ENCODE measurements around the gene DHRS7C. TPM values are rescaled to one million over a fixed set of nuclear protein-coding genes. Genes with fewer than 3 reads are reported as not detected.
"Not testable (repeated sequence)": the region's sequence is repeated elsewhere in the genome, so short reads cannot be mapped to it uniquely, and the experiment has no call there.

The DHRS7C gene
- total and polyA plus RNA-seq, 2 donors (not counting 3 experiments of a cell fraction or from before 2014, with no cell fraction given) = not detected

DNA sequence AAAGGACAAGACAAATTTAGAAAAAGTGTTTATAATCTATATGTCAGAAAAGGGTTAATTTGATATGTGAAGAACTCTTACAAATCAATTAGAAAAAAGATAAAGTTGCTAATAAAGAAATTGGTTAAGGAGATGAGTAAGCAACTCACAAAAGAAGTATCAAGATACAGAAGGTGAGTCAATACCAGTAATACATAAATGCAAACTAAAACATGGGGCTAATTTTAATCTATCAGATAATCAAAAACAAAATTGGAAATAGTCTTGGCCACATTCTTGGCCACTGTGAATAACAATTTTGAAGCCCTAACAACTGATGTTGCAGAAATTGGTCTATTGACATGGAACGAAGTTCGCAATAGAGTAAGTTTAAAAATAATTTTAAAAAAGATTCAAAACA is 6.8 kb downstream of the DHRS7C start:
- Histone ChIP-seq H2AFZ (ENCODE audit: low read depth, low read length) (no peak overlapping the region), H3K4me1 (ENCODE audit: control insufficient read depth, extremely low read depth, insufficient read depth, low read length) (no peaks in the 10 kb centered on the region), H3K27ac (ENCODE audit: insufficient read depth, low read depth, low read length) (no peak overlapping the region), H3K4me2 (ENCODE audit: insufficient read depth, low read length) (no peak overlapping the region), H3K27me3 (ENCODE audit: control insufficient read depth in 2 of 2, insufficient read depth in 2 of 2, low read length in 2 of 2) (no peaks in the 10 kb centered on the region), H4K20me1 (replicated peaks; ENCODE audit: control insufficient read depth, extremely low read depth, insufficient read depth, low read length) (no peaks in the 10 kb centered on the region), H3K4me3 (replicated peaks in 1 of 3; ENCODE audit: insufficient read depth in 1 of 3, low read depth in 1 of 3, low read length in 3 of 3) (no peak overlapping the region), H3K9me3 (replicated peaks; ENCODE audit: control insufficient read depth, insufficient read depth, low read length) (peaks cover 2% of the 10 kb centered on the region), H3K9me1 (replicated peaks; ENCODE audit: control insufficient read depth, extremely low read depth, insufficient read depth, low read length) (no peaks in the 10 kb centered on the region), H3K9ac (replicated peaks; ENCODE audit: extremely low read depth, insufficient read depth, low read length) (no peak overlapping the region), H3K36me3 (ENCODE audit: control insufficient read depth in 2 of 2, extremely low read depth in 1 of 2, insufficient read depth in 2 of 2, low read length in 2 of 2) (no peaks in the 10 kb centered on the region), H3K79me2 (ENCODE audit: control insufficient read depth, insufficient read depth, low read length) (no peaks in the 10 kb centered on the region)
- DNase-seq (ENCODE audit: low read depth, low spot score) (no peak), FAIRE-seq (no peak)
- CTCF ChIA-PET = no interaction called here
- dilution Hi-C loops (cut with MboI; ENCODE audit: extremely low pct_ligation_motif_present, low sequenced_read_pairs) = no loop called here
- no peak for TF ChIP-seq EZH2 (IDR thresholded peaks at IDR 0.05; ENCODE audit: borderline replicate concordance, low read depth, low read length, severe bottlenecking)
- TF ChIP-seq, protein P1, sequence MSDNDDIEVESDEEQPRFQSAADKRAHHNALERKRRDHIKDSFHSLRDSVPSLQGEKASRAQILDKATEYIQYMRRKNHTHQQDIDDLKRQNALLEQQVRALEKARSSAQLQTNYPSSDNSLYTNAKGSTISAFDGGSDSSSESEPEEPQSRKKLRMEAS (IDR thresholded peaks at IDR 0.05; ENCODE audit: insufficient read depth, insufficient read length) = no peak
- TF ChIP-seq, protein P2, sequence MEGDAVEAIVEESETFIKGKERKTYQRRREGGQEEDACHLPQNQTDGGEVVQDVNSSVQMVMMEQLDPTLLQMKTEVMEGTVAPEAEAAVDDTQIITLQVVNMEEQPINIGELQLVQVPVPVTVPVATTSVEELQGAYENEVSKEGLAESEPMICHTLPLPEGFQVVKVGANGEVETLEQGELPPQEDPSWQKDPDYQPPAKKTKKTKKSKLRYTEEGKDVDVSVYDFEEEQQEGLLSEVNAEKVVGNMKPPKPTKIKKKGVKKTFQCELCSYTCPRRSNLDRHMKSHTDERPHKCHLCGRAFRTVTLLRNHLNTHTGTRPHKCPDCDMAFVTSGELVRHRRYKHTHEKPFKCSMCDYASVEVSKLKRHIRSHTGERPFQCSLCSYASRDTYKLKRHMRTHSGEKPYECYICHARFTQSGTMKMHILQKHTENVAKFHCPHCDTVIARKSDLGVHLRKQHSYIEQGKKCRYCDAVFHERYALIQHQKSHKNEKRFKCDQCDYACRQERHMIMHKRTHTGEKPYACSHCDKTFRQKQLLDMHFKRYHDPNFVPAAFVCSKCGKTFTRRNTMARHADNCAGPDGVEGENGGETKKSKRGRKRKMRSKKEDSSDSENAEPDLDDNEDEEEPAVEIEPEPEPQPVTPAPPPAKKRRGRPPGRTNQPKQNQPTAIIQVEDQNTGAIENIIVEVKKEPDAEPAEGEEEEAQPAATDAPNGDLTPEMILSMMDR (IDR thresholded peaks at IDR 0.05; ENCODE audit: extremely low read depth in 1 of 2, insufficient read depth in 1 of 2, low read depth in 1 of 2, low read length in 2 of 2) = no peak
- TF ChIP-seq POLR2AphosphoS5 (IDR thresholded peaks at IDR 0.05; ENCODE audit: insufficient read depth, low read depth, low read length) = no peak
- no peak for TF ChIP-seq GATA2 (IDR thresholded peaks at IDR 0.05; ENCODE audit: insufficient read depth, insufficient read length, low read depth, low read length)
- TF ChIP-seq FOS (IDR thresholded peaks at IDR 0.05; ENCODE audit: borderline replicate concordance, insufficient read depth, low read length) = no peak
- TF ChIP-seq JUN (IDR thresholded peaks at IDR 0.05; ENCODE audit: borderline replicate concordance, insufficient read depth, insufficient read length, low read depth) = no peak
- no peak for TF ChIP-seq POLR2A (IDR thresholded peaks at IDR 0.05; ENCODE audit: low read depth, low read length)
- no peak for TF ChIP-seq MYC (IDR thresholded peaks at IDR 0.05; ENCODE audit: low read depth, low read length)
- intact Hi-C loops (cut with micrococcal nuclease) = no loop called here
- BruUV-seq (replicated peaks) = no TSS peak
- POLR2A ChIA-PET = no interaction called here

DNA sequence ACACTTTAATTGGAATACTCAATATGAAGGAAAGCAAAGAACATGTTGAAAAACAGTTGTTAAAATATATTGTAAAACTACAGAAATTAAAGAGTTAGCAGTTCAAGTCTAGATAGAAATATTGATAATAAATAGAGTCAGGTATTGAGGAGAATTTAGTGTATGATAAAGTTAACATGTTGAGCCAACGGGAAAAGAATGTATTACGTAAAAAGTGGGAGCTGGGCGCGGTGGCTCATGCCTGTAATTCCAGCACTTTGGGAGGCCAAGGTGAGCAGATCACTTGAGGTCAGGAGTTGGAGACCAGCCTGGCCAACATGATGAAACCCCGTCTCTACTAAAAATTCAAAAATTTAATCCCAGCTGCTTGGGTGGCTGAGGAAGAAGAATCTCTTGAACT is 7.9 kb downstream of the DHRS7C start:
- dilution Hi-C loops (cut with MboI; ENCODE audit: extremely low pct_ligation_motif_present, low sequenced_read_pairs); H3K36me3 ChIP-seq (ENCODE audit: control insufficient read depth in 2 of 2, extremely low read depth in 1 of 2, insufficient read depth in 2 of 2, low read length in 2 of 2); H3K4me3 ChIP-seq (replicated peaks in 1 of 3; ENCODE audit: insufficient read depth in 1 of 3, low read depth in 1 of 3, low read length in 3 of 3); DNase-seq (ENCODE audit: low read depth, low spot score); H3K27me3 ChIP-seq (ENCODE audit: control insufficient read depth in 2 of 2, insufficient read depth in 2 of 2, low read length in 2 of 2); H3K9me3 ChIP-seq (replicated peaks; ENCODE audit: control insufficient read depth, insufficient read depth, low read length); H3K9me1 ChIP-seq (replicated peaks; ENCODE audit: control insufficient read depth, extremely low read depth, insufficient read depth, low read length); H3K27ac ChIP-seq (ENCODE audit: insufficient read depth, low read depth, low read length); H3K9ac ChIP-seq (replicated peaks; ENCODE audit: extremely low read depth, insufficient read depth, low read length); CTCF ChIA-PET; H3K79me2 ChIP-seq (ENCODE audit: control insufficient read depth, insufficient read depth, low read length); H4K20me1 ChIP-seq (replicated peaks; ENCODE audit: control insufficient read depth, extremely low read depth, insufficient read depth, low read length); POLR2A ChIA-PET; FAIRE-seq; H2AFZ ChIP-seq (ENCODE audit: low read depth, low read length); intact Hi-C loops (cut with micrococcal nuclease); H3K4me1 ChIP-seq (ENCODE audit: control insufficient read depth, extremely low read depth, insufficient read depth, low read length); BruUV-seq (replicated peaks); H3K4me2 ChIP-seq (ENCODE audit: insufficient read depth, low read length): not testable (repeated sequence)

Measured in endothelial cell of umbilical vein (primary cell).